Measurements from ENCODE around the gene JAKMIP3. TPM values are rescaled to one million over a fixed set of nuclear protein-coding genes. Genes with fewer than 3 reads are reported as not detected.

JAKMIP3 gene
- total RNA-seq, 4 donors from 2014 or later = 0.26 to 1.3 (median 1.2) TPM; not detected in 1

- intact Hi-C loops (cut with DNase I; ENCODE audit: low total_unique reads) = no loop called here
- peaks cover 0 to 6% of the 10 kb centered on the region in 2 donors for H3K27me3 ChIP-seq
- H3K27ac ChIP-seq = no peak overlapping the region
These were observed 29.4 kb upstream of the JAKMIP3 start for GRCh38 chr10:132036153-132036886.

GRCh38 chr10:132036887-132037675 lies 28.7 kb upstream of the JAKMIP3 start:
- peaks cover 0 to 11% of the 10 kb centered on the region in 2 donors for H3K4me1 ChIP-seq
- no peaks in the 10 kb centered on the region for H3K36me3 ChIP-seq
- DNase-seq = no peak
- H3K9me3 ChIP-seq = no peaks in the 10 kb centered on the region
- no peak overlapping the region for H3K27ac ChIP-seq
- peaks cover 0 to 6% of the 10 kb centered on the region in 2 donors for H3K27me3 ChIP-seq
- peak overlapping the region; percentile 12 to 14 for H3K4me3 ChIP-seq
- intact Hi-C loops (cut with DNase I; ENCODE audit: low total_unique reads) = no loop called here
- TF ChIP-seq, protein P1, sequence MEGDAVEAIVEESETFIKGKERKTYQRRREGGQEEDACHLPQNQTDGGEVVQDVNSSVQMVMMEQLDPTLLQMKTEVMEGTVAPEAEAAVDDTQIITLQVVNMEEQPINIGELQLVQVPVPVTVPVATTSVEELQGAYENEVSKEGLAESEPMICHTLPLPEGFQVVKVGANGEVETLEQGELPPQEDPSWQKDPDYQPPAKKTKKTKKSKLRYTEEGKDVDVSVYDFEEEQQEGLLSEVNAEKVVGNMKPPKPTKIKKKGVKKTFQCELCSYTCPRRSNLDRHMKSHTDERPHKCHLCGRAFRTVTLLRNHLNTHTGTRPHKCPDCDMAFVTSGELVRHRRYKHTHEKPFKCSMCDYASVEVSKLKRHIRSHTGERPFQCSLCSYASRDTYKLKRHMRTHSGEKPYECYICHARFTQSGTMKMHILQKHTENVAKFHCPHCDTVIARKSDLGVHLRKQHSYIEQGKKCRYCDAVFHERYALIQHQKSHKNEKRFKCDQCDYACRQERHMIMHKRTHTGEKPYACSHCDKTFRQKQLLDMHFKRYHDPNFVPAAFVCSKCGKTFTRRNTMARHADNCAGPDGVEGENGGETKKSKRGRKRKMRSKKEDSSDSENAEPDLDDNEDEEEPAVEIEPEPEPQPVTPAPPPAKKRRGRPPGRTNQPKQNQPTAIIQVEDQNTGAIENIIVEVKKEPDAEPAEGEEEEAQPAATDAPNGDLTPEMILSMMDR (IDR thresholded peaks at IDR 0.05) = no peak
- no peak for TF ChIP-seq POLR2A (IDR thresholded peaks at IDR 0.05)

More at GRCh38 chr10:132036153-132036886, 29.4 kb upstream of the JAKMIP3 start:
- peaks cover 0 to 11% of the 10 kb centered on the region in 2 donors for H3K4me1 ChIP-seq
- peak overlapping the region; percentile 12 to 14 for H3K4me3 ChIP-seq
- H3K36me3 ChIP-seq = no peaks in the 10 kb centered on the region
- TF ChIP-seq, protein P1 (IDR thresholded peaks at IDR 0.05) = no peak
- no peak for TF ChIP-seq POLR2A (IDR thresholded peaks at IDR 0.05)
- no peak for DNase-seq
- no peaks in the 10 kb centered on the region for H3K9me3 ChIP-seq

DNA sequence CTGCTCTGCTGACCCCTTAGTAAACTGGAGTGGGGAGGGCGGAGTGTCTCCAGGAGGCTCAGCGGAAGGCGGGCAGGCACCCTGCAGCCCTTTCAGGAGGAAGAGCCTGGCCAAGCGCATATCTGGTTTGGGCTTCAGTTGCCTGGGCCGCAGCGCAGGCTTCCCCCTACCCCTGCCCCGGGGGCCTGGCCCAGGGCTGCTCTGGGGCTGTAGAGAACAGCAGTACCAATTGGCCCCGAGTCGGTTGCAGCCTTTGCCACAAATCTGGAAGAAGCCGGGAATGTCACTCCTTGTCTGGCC lies 28.1 kb upstream of the JAKMIP3 start:
- Histone ChIP-seq H3K27me3 (peaks cover 0 to 6% of the 10 kb centered on the region in 2 donors), H3K4me1 (peaks cover 0 to 11% of the 10 kb centered on the region in 2 donors), H3K36me3 (no peaks in the 10 kb centered on the region), H3K27ac (no peak overlapping the region), H3K9me3 (no peaks in the 10 kb centered on the region), H3K4me3 (no peak overlapping the region)
- no peak for DNase-seq
- TF ChIP-seq POLR2A (IDR thresholded peaks at IDR 0.05) = no peak
- TF ChIP-seq, protein P1 (IDR thresholded peaks at IDR 0.05) = no peak
- intact Hi-C loops (cut with DNase I; ENCODE audit: low total_unique reads) = no loop called here

DNA sequence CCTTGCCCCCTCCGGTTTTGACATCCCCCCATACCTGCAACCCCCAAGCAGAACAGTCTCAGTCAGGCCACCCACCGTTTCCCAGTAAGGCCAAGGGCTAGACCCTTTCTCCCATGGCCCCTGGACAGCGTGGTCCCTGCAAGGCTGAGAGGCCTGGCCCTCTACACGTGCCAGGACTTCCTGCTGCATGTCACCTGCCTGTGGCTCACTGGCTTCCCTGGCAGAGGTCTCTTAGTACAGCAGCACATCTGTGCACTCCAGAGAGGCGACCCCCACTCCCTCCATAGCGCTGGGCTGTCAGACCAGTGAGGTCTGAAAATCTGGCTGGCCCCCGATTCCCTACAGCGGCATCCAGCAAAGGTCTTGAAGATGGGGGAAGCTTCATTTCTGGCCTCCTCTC lies 26.4 kb upstream of the JAKMIP3 start:
- no peak overlapping the region for H3K27ac ChIP-seq
- TF ChIP-seq, protein P1 (IDR thresholded peaks at IDR 0.05) = no peak
- no peak for TF ChIP-seq POLR2A (IDR thresholded peaks at IDR 0.05)
- H3K9me3 ChIP-seq = no peaks in the 10 kb centered on the region
- H3K4me1 ChIP-seq = peaks cover 0 to 11% of the 10 kb centered on the region in 2 donors
- H3K4me3 ChIP-seq = no peak overlapping the region
- intact Hi-C loops (cut with DNase I; ENCODE audit: low total_unique reads) = no loop called here
- DNase-seq = no peak
- no peaks in the 10 kb centered on the region for H3K36me3 ChIP-seq
- peaks cover 0 to 6% of the 10 kb centered on the region in 2 donors for H3K27me3 ChIP-seq

DNA sequence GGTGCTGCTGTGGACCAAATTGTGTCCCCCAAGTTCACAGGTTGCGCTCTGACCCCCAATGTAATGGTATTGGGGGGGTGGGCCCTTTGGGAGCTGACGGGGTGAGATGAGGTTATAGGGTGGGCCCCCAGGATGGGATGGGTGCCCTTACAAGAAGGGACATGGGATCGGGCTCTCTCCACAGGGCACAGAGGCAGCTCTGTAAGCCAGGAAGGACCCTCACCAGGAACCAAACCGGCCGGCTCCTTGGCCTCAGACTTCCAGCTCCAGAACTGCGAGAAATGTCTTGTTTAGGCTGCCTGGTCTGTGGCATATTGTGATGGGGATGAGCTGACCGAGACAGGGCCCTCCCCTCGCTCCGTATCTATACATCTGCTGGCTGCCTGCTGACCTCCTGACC lies 25.7 kb upstream of the JAKMIP3 start:
- intact Hi-C loops (cut with DNase I; ENCODE audit: low total_unique reads) = no loop called here
- TF ChIP-seq, protein P1 (IDR thresholded peaks at IDR 0.05) = no peak
- no peak for TF ChIP-seq POLR2A (IDR thresholded peaks at IDR 0.05)
- no peak overlapping the region for H3K27ac ChIP-seq
- peaks cover 0 to 11% of the 10 kb centered on the region in 2 donors for H3K4me1 ChIP-seq
- H3K9me3 ChIP-seq = no peaks in the 10 kb centered on the region
- DNase-seq = no peak
- H3K36me3 ChIP-seq = no peaks in the 10 kb centered on the region
- H3K27me3 ChIP-seq = peaks cover 0 to 6% of the 10 kb centered on the region in 2 donors
- no peak overlapping the region for H3K4me3 ChIP-seq

Data from uterus (tissue), 4 donors.